HL-60 (cell line): ENCODE measurements around the gene PHF21A.

Experiments used
- POLR2AphosphoS5 ChIP-seq: IDR thresholded peaks from 2 replicates; pipeline ENCODE4 v1.6.1; 2012; ENCODE audit warnings: low read depth
- TF ChIP-seq, protein P1 (sequence below): IDR thresholded peaks from one replicate; pipeline ENCODE4 v1.5.1; 2011; ENCODE audit warnings: low read length, control low read depth, inconsistent platforms; ENCODE audit not compliant: insufficient read depth

DNA sequence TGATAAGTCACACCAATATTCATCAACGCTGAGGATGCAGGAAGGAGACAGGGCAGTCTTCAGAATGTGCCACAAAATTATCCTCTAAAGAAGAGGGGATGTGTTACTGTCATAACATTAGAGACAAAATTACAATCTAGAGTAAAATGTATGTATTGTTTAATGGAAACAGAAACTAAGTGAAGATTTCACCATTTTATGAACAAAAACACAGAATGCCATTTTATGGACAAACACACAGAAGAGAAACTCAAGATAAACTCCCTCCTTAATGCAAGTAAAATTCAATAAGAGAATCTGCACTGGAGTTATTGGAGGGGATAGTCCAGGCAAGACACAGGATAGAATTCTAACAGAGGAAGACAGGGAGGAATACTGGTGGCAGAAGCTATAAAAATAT is 136.0 kb downstream of the PHF21A start:
- TF ChIP-seq, protein P1, sequence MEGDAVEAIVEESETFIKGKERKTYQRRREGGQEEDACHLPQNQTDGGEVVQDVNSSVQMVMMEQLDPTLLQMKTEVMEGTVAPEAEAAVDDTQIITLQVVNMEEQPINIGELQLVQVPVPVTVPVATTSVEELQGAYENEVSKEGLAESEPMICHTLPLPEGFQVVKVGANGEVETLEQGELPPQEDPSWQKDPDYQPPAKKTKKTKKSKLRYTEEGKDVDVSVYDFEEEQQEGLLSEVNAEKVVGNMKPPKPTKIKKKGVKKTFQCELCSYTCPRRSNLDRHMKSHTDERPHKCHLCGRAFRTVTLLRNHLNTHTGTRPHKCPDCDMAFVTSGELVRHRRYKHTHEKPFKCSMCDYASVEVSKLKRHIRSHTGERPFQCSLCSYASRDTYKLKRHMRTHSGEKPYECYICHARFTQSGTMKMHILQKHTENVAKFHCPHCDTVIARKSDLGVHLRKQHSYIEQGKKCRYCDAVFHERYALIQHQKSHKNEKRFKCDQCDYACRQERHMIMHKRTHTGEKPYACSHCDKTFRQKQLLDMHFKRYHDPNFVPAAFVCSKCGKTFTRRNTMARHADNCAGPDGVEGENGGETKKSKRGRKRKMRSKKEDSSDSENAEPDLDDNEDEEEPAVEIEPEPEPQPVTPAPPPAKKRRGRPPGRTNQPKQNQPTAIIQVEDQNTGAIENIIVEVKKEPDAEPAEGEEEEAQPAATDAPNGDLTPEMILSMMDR, result no peak
- no peak for TF ChIP-seq POLR2AphosphoS5
